Measurements from ENCODE around the gene GJB3.

GRCh38 chr1:34829250-34829649 lies 48.2 kb downstream of the GJB3 start:
- TF ChIP-seq GATA3 (IDR thresholded peaks at IDR 0.05; ENCODE audit: low read depth, low read length) (no peak), GATA2 (IDR thresholded peaks at IDR 0.05; ENCODE audit: low read depth, low read length) (no peak)
